HCT116 (cell line): ENCODE measurements around the gene S100A12.

Source experiments
- CBX3 ChIP-seq: IDR thresholded peaks from 2 replicates; pipeline ENCODE4 v1.6.1; 2012; ENCODE audit warnings: low read depth
- CEBPB ChIP-seq: IDR thresholded peaks from 2 replicates; pipeline ENCODE4 v1.6.1; 2012; ENCODE audit warnings: low read depth
- EZH2 ChIP-seq: fragments of 200-600 bp; sonication (generic); IDR thresholded peaks from 2 replicates; pipeline ENCODE4 v1.6.1; 2017; ENCODE audit warnings: antibody characterized with exemption, mixed run types
- FOSL1 ChIP-seq: IDR thresholded peaks from 2 replicates; pipeline ENCODE4 v1.6.1; 2012; ENCODE audit warnings: low read depth
- JUND ChIP-seq: IDR thresholded peaks from 2 replicates; pipeline ENCODE4 v1.6.1; 2012
- POLR2AphosphoS5 ChIP-seq: IDR thresholded peaks from 2 replicates; pipeline ENCODE4 v1.6.1; 2011; ENCODE audit warnings: mild to moderate bottlenecking, low read depth, low read length, moderate library complexity
- RAD21 ChIP-seq: IDR thresholded peaks from 2 replicates; pipeline ENCODE4 v1.6.1; 2012; ENCODE audit warnings: low read depth, mild to moderate bottlenecking
- YY1 ChIP-seq: IDR thresholded peaks from 2 replicates; pipeline ENCODE4 v1.6.1; 2011; ENCODE audit warnings: low read length, low read depth, moderate library complexity, mild to moderate bottlenecking; ENCODE audit not compliant: insufficient replicate concordance; ENCODE audit errors: extremely low read depth
- TF ChIP-seq, protein P1 (sequence below): IDR thresholded peaks from 2 replicates; pipeline ENCODE4 v1.6.1; 2012
- TF ChIP-seq, protein P2 (sequence below), 3 experiments: fragments of 200-600 bp in 1 of 3; sonication (generic) in 1 of 3; IDR thresholded peaks in 2 of 3; conservative IDR thresholded peaks in 1 of 3; 2 replicates each; pipeline ENCODE4 v1.5.1; 2012 to 2017; ENCODE audit warnings: low read depth in 2 of 3, low read length in 2 of 3, antibody characterized with exemption in 1 of 3, borderline replicate concordance in 1 of 3, control low read depth in 1 of 3, mild to moderate bottlenecking in 1 of 3, mixed read lengths in 1 of 3, mixed run types in 1 of 3, moderate library complexity in 1 of 3; ENCODE audit not compliant: insufficient read depth in 1 of 3

DNA sequence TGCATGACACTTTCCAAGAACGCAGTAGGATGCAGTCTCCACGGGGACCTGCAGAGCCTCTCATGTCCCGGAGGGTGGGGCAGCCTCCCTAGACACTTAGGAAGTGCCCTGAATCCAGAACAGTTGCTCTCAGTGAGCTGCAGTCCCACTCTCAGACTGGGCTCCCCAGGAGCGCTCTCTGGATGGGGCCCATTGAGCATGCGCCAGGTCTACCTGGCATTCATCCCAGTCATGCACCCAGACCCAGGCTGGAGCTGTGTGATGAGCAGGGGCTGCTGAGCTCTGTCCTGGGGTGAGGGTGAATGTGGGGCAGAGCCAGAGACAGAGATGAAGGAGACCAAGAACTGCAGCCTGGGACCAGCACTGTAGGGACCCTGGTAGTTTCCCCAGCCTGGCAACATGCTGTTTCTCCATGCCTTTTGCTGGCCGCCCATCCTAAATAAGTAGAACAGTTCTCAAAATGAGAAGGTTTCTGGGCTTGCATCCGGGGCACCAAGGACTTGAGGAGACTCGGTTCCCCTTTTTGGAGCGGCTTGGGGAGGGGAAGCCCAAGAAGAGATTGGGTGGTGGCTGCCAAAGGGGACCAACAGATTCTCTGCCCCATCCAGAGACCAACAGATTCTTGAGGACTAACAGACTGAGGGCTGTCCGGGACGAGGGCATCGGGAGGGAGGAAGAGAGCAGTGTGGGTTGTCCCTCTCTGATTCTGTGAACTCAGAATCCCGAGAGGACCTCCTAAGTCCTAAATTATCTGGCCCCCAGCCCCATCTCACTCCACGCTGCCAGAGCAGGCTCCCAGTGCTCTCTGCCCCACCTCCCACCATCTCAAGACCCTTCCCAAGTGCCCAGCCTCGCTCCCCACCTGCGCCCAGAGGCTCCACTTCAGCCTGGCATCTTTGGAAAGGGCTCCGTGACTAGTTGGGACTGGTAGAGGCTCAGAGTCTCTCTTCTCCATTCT, 25.8 kb downstream of the S100A12 start:
- TF ChIP-seq, protein P1, sequence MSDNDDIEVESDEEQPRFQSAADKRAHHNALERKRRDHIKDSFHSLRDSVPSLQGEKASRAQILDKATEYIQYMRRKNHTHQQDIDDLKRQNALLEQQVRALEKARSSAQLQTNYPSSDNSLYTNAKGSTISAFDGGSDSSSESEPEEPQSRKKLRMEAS = no peak
- TF ChIP-seq POLR2AphosphoS5 = no peak
- TF ChIP-seq, protein P2, sequence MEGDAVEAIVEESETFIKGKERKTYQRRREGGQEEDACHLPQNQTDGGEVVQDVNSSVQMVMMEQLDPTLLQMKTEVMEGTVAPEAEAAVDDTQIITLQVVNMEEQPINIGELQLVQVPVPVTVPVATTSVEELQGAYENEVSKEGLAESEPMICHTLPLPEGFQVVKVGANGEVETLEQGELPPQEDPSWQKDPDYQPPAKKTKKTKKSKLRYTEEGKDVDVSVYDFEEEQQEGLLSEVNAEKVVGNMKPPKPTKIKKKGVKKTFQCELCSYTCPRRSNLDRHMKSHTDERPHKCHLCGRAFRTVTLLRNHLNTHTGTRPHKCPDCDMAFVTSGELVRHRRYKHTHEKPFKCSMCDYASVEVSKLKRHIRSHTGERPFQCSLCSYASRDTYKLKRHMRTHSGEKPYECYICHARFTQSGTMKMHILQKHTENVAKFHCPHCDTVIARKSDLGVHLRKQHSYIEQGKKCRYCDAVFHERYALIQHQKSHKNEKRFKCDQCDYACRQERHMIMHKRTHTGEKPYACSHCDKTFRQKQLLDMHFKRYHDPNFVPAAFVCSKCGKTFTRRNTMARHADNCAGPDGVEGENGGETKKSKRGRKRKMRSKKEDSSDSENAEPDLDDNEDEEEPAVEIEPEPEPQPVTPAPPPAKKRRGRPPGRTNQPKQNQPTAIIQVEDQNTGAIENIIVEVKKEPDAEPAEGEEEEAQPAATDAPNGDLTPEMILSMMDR (IDR thresholded peaks at IDR 0.05 in 2 of 3, conservative IDR thresholded peaks at IDR 0.05 in 1 of 3; ENCODE audit: borderline replicate concordance in 1 of 3, insufficient read depth in 1 of 3, low read depth in 2 of 3, low read length in 2 of 3) = no peak
- no peak for TF ChIP-seq EZH2
- no peak for TF ChIP-seq JUND
- no peak for TF ChIP-seq RAD21
- no peak for TF ChIP-seq YY1
- no peak for TF ChIP-seq FOSL1
- TF ChIP-seq CEBPB = no peak
- TF ChIP-seq CBX3 = no peak
